ENCODE data around the gene DNAJC5.

DNAJC5 gene

GRCh38 chr20:63891061-63892002, 3.6 kb upstream of the DNAJC5 start:
- H3K27ac ChIP-seq = no peak overlapping the region
- no peak for TF ChIP-seq Cebpa-rat (IDR thresholded peaks at IDR 0.05)
- no peaks in the 10 kb centered on the region for H3K9me3 ChIP-seq
- H3K36me3 ChIP-seq = peaks cover 62% of the 10 kb centered on the region
- H3K27me3 ChIP-seq = no peaks in the 10 kb centered on the region
- no peak overlapping the region for H3K4me3 ChIP-seq
- H3K4me1 ChIP-seq = peaks cover 28% of the 10 kb centered on the region
- peaks cover 87% of the 10 kb centered on the region for H4K20me1 ChIP-seq
- no peak overlapping the region; the same call in 1 of the 2 replicates for H3K9ac ChIP-seq
- peak overlapping the region; percentile 3; the same call in 1 of the 2 replicates for H3K4me2 ChIP-seq

GRCh38 chr20:63892402-63892801, 2.5 kb upstream of the DNAJC5 start:
- no peak overlapping the region for H3K27ac ChIP-seq
- H3K4me3 ChIP-seq = no peak overlapping the region
- peaks cover 39% of the 10 kb centered on the region for H3K4me1 ChIP-seq
- no peak overlapping the region for H3K4me2 ChIP-seq
- H4K20me1 ChIP-seq = peaks cover 89% of the 10 kb centered on the region
- H3K9me3 ChIP-seq = no peaks in the 10 kb centered on the region
- H3K27me3 ChIP-seq = no peaks in the 10 kb centered on the region
- peaks cover 52% of the 10 kb centered on the region for H3K36me3 ChIP-seq
- no peak for TF ChIP-seq Cebpa-rat (IDR thresholded peaks at IDR 0.05)
- H3K9ac ChIP-seq = no peak overlapping the region

- no peak for TF ChIP-seq Cebpa-rat (IDR thresholded peaks at IDR 0.05)
- H3K36me3 ChIP-seq = peaks cover 53% of the 10 kb centered on the region
- peak overlapping the region; percentile 73; the same call in 1 of the 2 replicates for H3K4me3 ChIP-seq
- H3K9me3 ChIP-seq = no peaks in the 10 kb centered on the region
- peak overlapping the region; percentile 84 for H3K4me2 ChIP-seq
- peaks cover 54% of the 10 kb centered on the region for H3K4me1 ChIP-seq
- H3K9ac ChIP-seq = no peak overlapping the region
- peaks cover 89% of the 10 kb centered on the region for H4K20me1 ChIP-seq
- no peak overlapping the region for H3K27ac ChIP-seq
- H3K27me3 ChIP-seq = no peaks in the 10 kb centered on the region
These were observed 948 bp upstream of the DNAJC5 start for GRCh38 chr20:63893999-63894357.

GRCh38 chr20:63895202-63895951, 451 bp downstream of the DNAJC5 start:
- Histone ChIP-seq H3K4me2 (peak overlapping the region; percentile 96), H4K20me1 (peaks cover 89% of the 10 kb centered on the region), H3K27ac (peak overlapping the region; percentile 69), H3K27me3 (no peaks in the 10 kb centered on the region), H3K9me3 (no peaks in the 10 kb centered on the region), H3K9ac (peak overlapping the region; percentile 81), H3K36me3 (peaks cover 40% of the 10 kb centered on the region), H3K4me3 (peak overlapping the region; percentile 73), H3K4me1 (peaks cover 58% of the 10 kb centered on the region)
- TF ChIP-seq Cebpa-rat (IDR thresholded peaks at IDR 0.05) = no peak

- Histone ChIP-seq H3K9me3 (no peaks in the 10 kb centered on the region), H3K27ac (peak overlapping the region; percentile 69)
These were observed 982 bp downstream of the DNAJC5 start for GRCh38 chr20:63895952-63896263.

GRCh38 chr20:63896264-63897105, 1.6 kb downstream of the DNAJC5 start:
- peaks cover 89% of the 10 kb centered on the region for H4K20me1 ChIP-seq
- peaks cover 63% of the 10 kb centered on the region for H3K4me1 ChIP-seq
- peak overlapping the region; percentile 96 for H3K4me2 ChIP-seq
- peak overlapping the region; percentile 81 for H3K9ac ChIP-seq
- H3K27me3 ChIP-seq = no peaks in the 10 kb centered on the region
- peak overlapping the region; percentile 69 for H3K27ac ChIP-seq
- H3K36me3 ChIP-seq = peaks cover 37% of the 10 kb centered on the region
- no peaks in the 10 kb centered on the region for H3K9me3 ChIP-seq
- TF ChIP-seq Cebpa-rat (IDR thresholded peaks at IDR 0.05) = no peak
- peak overlapping the region; percentile 73 for H3K4me3 ChIP-seq

More at GRCh38 chr20:63895952-63896263, 982 bp downstream of the DNAJC5 start:
- Histone ChIP-seq H3K27me3 (no peaks in the 10 kb centered on the region), H4K20me1 (peaks cover 89% of the 10 kb centered on the region), H3K4me2 (peak overlapping the region; percentile 96), H3K9ac (peak overlapping the region; percentile 81), H3K4me3 (peak overlapping the region; percentile 73), H3K4me1 (peaks cover 59% of the 10 kb centered on the region), H3K36me3 (peaks cover 37% of the 10 kb centered on the region)
- no peak for TF ChIP-seq Cebpa-rat (IDR thresholded peaks at IDR 0.05)

- Histone ChIP-seq H3K27me3 (no peaks in the 10 kb centered on the region), H3K4me3 (no peak overlapping the region), H3K4me1 (peaks cover 71% of the 10 kb centered on the region), H3K27ac (no peak overlapping the region), H4K20me1 (peaks cover 90% of the 10 kb centered on the region), H3K9me3 (no peaks in the 10 kb centered on the region), H3K4me2 (peak overlapping the region; percentile 96), H3K9ac (no peak overlapping the region), H3K36me3 (peaks cover 36% of the 10 kb centered on the region)
- TF ChIP-seq Cebpa-rat (IDR thresholded peaks at IDR 0.05) = no peak
These were observed 3.1 kb downstream of the DNAJC5 start for GRCh38 chr20:63897978-63898561.

GRCh38 chr20:63898882-63899558, 4.1 kb downstream of the DNAJC5 start:
- Histone ChIP-seq H3K4me3 (no peak overlapping the region), H3K4me2 (peak overlapping the region; percentile 24; the same call in 1 of the 2 replicates), H3K9ac (no peak overlapping the region), H4K20me1 (peaks cover 90% of the 10 kb centered on the region), H3K27me3 (no peaks in the 10 kb centered on the region), H3K27ac (0 out of 2 replicates have a peak overlapping the region, but pooled peaks have one; percentile 44), H3K36me3 (peaks cover 45% of the 10 kb centered on the region), H3K9me3 (no peaks in the 10 kb centered on the region), H3K4me1 (peaks cover 77% of the 10 kb centered on the region)
- no peak for TF ChIP-seq Cebpa-rat (IDR thresholded peaks at IDR 0.05)
